Adrenal gland (tissue), 12 donors: Measurements from ENCODE around the gene SULT6B1. TPM values are rescaled to one million over a fixed set of nuclear protein-coding genes. Genes with fewer than 3 reads are reported as not detected.
A peak's percentile ranks its signal among the peaks of the same experiment; 100 is the strongest.

ENCODE experiments used
- DNase-seq, 7 donors: peaks; one replicate each; pipeline ENCODE4 v3.0.0-alpha.2; 2019 to 2020
- H3K27ac ChIP-seq, 5 donors: fragments of 200-600 bp; sonication (generic) in 4 of 5; 1 replicate in 3 of 5; 2 replicates in 2 of 5; pipeline versions ENCODE4 v1.5.1 to v1.8.0; 2016 to 2020; ENCODE audit warnings: mild to moderate bottlenecking in 1 of 5
- H3K27me3 ChIP-seq: fragments of 200-600 bp; 2 replicates; pipeline ENCODE4 v1.8.0; 2021
- H3K36me3 ChIP-seq, 2 donors: fragments of 200-600 bp; replicated peaks in 1 of 2; 1 replicate in 1 of 2; 2 replicates in 1 of 2; pipeline versions ENCODE4 v1.5.1 to v1.8.0; 2018 to 2022
- H3K4me1 ChIP-seq, 2 donors: fragments of 200-600 bp; replicated peaks in 1 of 2; 1 replicate in 1 of 2; 2 replicates in 1 of 2; pipeline versions ENCODE4 v1.5.1 to v1.8.0; 2018 to 2021
- H3K4me3 ChIP-seq, 4 donors: fragments of 200-600 bp; sonication (generic) in 3 of 4; one replicate each; pipeline ENCODE4 v1.5.1; 2016 to 2018
- H3K9me3 ChIP-seq, 3 donors: fragments of 200-600 bp; sonication (generic) in 1 of 3; replicated peaks in 1 of 3; 1 replicate in 2 of 3; 2 replicates in 1 of 3; pipeline versions ENCODE4 v1.5.1 to v1.8.0; 2016 to 2021
- CTCF ChIP-seq, 6 experiments: fragments of 450-650 bp in 4 of 6; fragments of 200-600 bp in 2 of 6; sonication (generic) in 1 of 6; IDR thresholded peaks; 1 replicate in 5 of 6; 2 replicates in 1 of 6; pipeline versions ENCODE4 v1.5.1 to v1.8.0; 2016 to 2021; ENCODE audit warnings: antibody characterized with exemption in 6 of 6, mild to moderate bottlenecking in 2 of 6, moderate library complexity in 1 of 6
- POLR2A ChIP-seq, 2 donors: fragments of 450-650 bp; IDR thresholded peaks; one replicate each; pipeline ENCODE4 v1.6.1; 2017; ENCODE audit warnings: antibody characterized with exemption in 2 of 2, mild to moderate bottlenecking in 2 of 2, moderate library complexity in 1 of 2
- WGBS, 4 donors: extraction: QIAGEN DNeasy Blood & Tissue Kit in 2 of 4; methylation state at CpG; one replicate each; pipeline versions ENCODE4 v1.1.5 to v1.1.7; 2013 to 2017; 5-methylcytosine and 5-hydroxymethylcytosine counted together
- intact Hi-C, 2 donors: fragments of 100-400 bp; cut with DNase I; formaldehyde crosslinking; loops; one replicate each; pipeline versions ENCODE4 v1.14.1 to v1.15.0; 2022 to 2023
- polyA plus RNA-seq, 3 donors: library from polyadenylated mRNA; stranded (reverse); fragments of 200-250 nt in 2 of 3; fragments of 350-450 nt in 1 of 3; fragmentation: Illumina TruSeq in 1 of 3; extraction: RNeasy Lipid Tissue Mini Kit (QIAGEN cat#74804) in 1 of 3; gene quantifications; one replicate each; pipeline ENCODE4 v1.2.3, GENCODE V29; 2013 to 2014
- total RNA-seq, 9 donors: library from RNA; depleted of rRNA in 4 of 9; stranded (reverse); fragments of >200 nt in 4 of 9; fragments of 120-200 nt in 1 of 9; fragmentation: NEBNext Ultra II Directional in 1 of 9; extraction: Animal tissue kit (Norgen Biotek cat#: 25700) in 1 of 9; gene quantifications; one replicate each; pipeline versions ENCODE4 v1.1.0 to v1.2.4, GENCODE V29; 2013 to 2023
- donor health status: healthy with polysubstance abuse.
- donor health status: Bipolar disorder and iron deficiency.
- donor health status: DM: yes; HTN: yes; CAD: no.
- donor health status: DM: no; HTN: no; CAD: no.
- donor health status: DM: no; HTN: no; CAD: no.
- donor health status: DM: yes; HTN: yes; CAD: no.

SULT6B1 gene
- total and polyA plus RNA-seq, 12 donors = not detected

GRCh38 chr2:37173741-37174140 lies 14.7 kb downstream of the SULT6B1 start:
- no peak overlapping the region for H3K27ac ChIP-seq
- intact Hi-C loops = no loop called here
- H3K27me3 ChIP-seq = no peaks in the 10 kb centered on the region
- H3K4me3 ChIP-seq = no peak overlapping the region
- 73 to 86% (median 77%) methylated on average over 1 of the region's 1 CpG for WGBS, 4 donors
- no peak for DNase-seq
- no peaks in the 10 kb centered on the region for H3K36me3 ChIP-seq
- no peaks in the 10 kb centered on the region for H3K9me3 ChIP-seq
- H3K4me1 ChIP-seq = no peaks in the 10 kb centered on the region
- TF ChIP-seq POLR2A (IDR thresholded peaks at IDR 0.05) (no peak), CTCF (IDR thresholded peaks at IDR 0.05) (no peak)

- no peak overlapping the region for H3K27ac ChIP-seq
- no peaks in the 10 kb centered on the region for H3K27me3 ChIP-seq
- no peak for DNase-seq
- no peak overlapping the region for H3K4me3 ChIP-seq
- TF ChIP-seq POLR2A (IDR thresholded peaks at IDR 0.05) (no peak), CTCF (IDR thresholded peaks at IDR 0.05) (no peak)
- no peaks in the 10 kb centered on the region for H3K4me1 ChIP-seq
- no peaks in the 10 kb centered on the region for H3K9me3 ChIP-seq
- H3K36me3 ChIP-seq = no peaks in the 10 kb centered on the region
- intact Hi-C loops = no loop called here
These were observed 16.9 kb downstream of the SULT6B1 start for GRCh38 chr2:37171624-37171950.

- Histone ChIP-seq H3K27ac (no peak overlapping the region), H3K4me1 (no peaks in the 10 kb centered on the region), H3K9me3 (peaks cover 0 to 12% (median 6%) of the 10 kb centered on the region in 3 donors), H3K27me3 (no peaks in the 10 kb centered on the region), H3K36me3 (no peaks in the 10 kb centered on the region), H3K4me3 (no peak overlapping the region)
- peak; percentile 46 to 73 (median 64) for TF ChIP-seq CTCF (IDR thresholded peaks at IDR 0.05)
- no peak for TF ChIP-seq POLR2A (IDR thresholded peaks at IDR 0.05)
- 47 to 57% (median 49%) methylated on average over 14 to 17 of the region's 17 CpGs for WGBS, 4 donors
- intact Hi-C loops = no loop called here
- peak in 6 of 7 donors; percentile 25 to 50 (median 34) for DNase-seq
These were observed 20.1 kb downstream of the SULT6B1 start for GRCh38 chr2:37168217-37168981.

- 81 to 87% (median 83%) methylated on average over 3 of the region's 3 CpGs for whole genome bisulfite sequencing, 4 donors
- Histone ChIP-seq H3K27ac (no peak overlapping the region), H3K9me3 (peaks cover 0 to 12% (median 6%) of the 10 kb centered on the region in 3 donors), H3K4me1 (no peaks in the 10 kb centered on the region), H3K27me3 (no peaks in the 10 kb centered on the region), H3K4me3 (no peak overlapping the region), H3K36me3 (no peaks in the 10 kb centered on the region)
- DNase-seq = no peak
- intact Hi-C loops = no loop called here
- TF ChIP-seq CTCF (IDR thresholded peaks at IDR 0.05) (no peak), POLR2A (IDR thresholded peaks at IDR 0.05) (no peak)
These were observed 20.8 kb downstream of the SULT6B1 start for GRCh38 chr2:37167636-37168180.
